ENCODE data around the gene SMURF2.

The SMURF2 gene

DNA sequence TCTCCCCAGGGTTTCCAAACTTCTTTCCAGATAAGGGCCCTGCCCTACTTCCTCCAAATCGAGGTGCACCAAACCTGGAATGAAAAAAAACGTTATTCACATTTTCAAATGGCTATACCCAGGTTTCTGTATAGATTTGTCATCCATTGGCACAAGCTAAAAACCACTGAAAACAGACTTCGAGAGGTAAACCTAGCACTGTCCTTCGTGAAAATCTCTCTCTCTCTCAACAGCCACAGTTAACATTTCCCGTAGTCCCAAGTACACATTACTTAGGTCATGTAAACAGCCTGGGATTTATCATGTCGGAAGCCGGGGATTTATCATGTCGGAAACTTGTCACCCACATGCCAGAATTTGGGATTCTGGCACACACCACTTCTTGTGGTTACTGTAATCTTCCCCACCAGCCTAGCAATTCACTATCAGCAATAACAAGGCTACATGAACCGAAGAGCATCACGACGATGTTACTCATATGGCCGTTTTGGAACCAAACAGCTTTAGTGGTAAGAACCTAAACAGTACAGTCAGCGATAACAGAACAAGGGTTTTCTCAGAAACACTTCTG, 157.3 kb downstream of the SMURF2 start:
- in situ Hi-C loops (cut with HindIII; ENCODE audit: low pct_ligation_motif_present, low sequenced_read_pairs), result no loop called here
- DNase-seq, result peak; percentile 43
- peaks cover 64% of the 10 kb centered on the region for H3K36me3 ChIP-seq (replicated peaks)
- no peaks in the 10 kb centered on the region for H3K27me3 ChIP-seq (replicated peaks)
- peak overlapping the region; percentile 100 for H3K27ac ChIP-seq
- no peak for TF ChIP-seq CTCF (IDR thresholded peaks at IDR 0.05; ENCODE audit: low read depth, low read length, missing control alignments)
- peak overlapping the region; percentile 97 for H3K4me3 ChIP-seq (ENCODE audit: low read depth, low read length)

GRCh38 chr17:64503821-64504768, 158.0 kb downstream of the SMURF2 start:
- in situ Hi-C loops (cut with HindIII; ENCODE audit: low pct_ligation_motif_present, low sequenced_read_pairs), result no loop called here
- H3K36me3 ChIP-seq (replicated peaks), result peaks cover 66% of the 10 kb centered on the region
- no peak for DNase-seq
- peak overlapping the region; percentile 97 for H3K4me3 ChIP-seq (ENCODE audit: low read depth, low read length)
- H3K27me3 ChIP-seq (replicated peaks), result no peaks in the 10 kb centered on the region
- H3K27ac ChIP-seq, result no peak overlapping the region
- TF ChIP-seq CTCF (IDR thresholded peaks at IDR 0.05; ENCODE audit: low read depth, low read length, missing control alignments), result no peak

DNA sequence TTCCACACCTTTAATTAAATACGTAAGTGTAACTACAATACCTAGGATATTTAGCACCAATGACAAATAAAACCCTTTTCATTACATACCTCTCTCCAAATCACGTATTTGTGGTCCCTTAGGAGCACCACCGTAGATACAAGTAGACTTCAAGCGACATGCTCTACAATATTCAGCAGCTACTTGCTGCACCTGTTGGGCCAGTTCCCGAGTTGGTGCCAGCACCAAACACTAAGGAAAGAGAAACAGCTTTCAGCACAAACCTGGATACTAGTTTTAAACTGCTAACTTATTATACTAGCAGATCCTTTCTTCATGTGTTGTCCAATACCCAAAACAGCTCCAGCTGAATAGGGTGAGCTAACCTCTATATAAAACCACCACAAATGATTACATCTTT, 158.8 kb downstream of the SMURF2 start:
- peak overlapping the region; percentile 13 for H3K4me3 ChIP-seq (ENCODE audit: low read depth, low read length)
- H3K36me3 ChIP-seq (replicated peaks), result peaks cover 71% of the 10 kb centered on the region
- no peak for DNase-seq
- no peaks in the 10 kb centered on the region for H3K27me3 ChIP-seq (replicated peaks)
- in situ Hi-C loops (cut with HindIII; ENCODE audit: low pct_ligation_motif_present, low sequenced_read_pairs), result no loop called here
- no peak overlapping the region for H3K27ac ChIP-seq
- no peak for TF ChIP-seq CTCF (IDR thresholded peaks at IDR 0.05; ENCODE audit: low read depth, low read length, missing control alignments)

GRCh38 chr17:64502809-64503208, 159.3 kb downstream of the SMURF2 start:
- Histone ChIP-seq H3K27me3 (replicated peaks) (no peaks in the 10 kb centered on the region), H3K27ac (peak overlapping the region; percentile 5), H3K4me3 (ENCODE audit: low read depth, low read length) (no peak overlapping the region), H3K36me3 (replicated peaks) (peaks cover 77% of the 10 kb centered on the region)
- in situ Hi-C loops (cut with HindIII; ENCODE audit: low pct_ligation_motif_present, low sequenced_read_pairs), result no loop called here
- no peak for TF ChIP-seq CTCF (IDR thresholded peaks at IDR 0.05; ENCODE audit: low read depth, low read length, missing control alignments)
- no peak for DNase-seq

DNA sequence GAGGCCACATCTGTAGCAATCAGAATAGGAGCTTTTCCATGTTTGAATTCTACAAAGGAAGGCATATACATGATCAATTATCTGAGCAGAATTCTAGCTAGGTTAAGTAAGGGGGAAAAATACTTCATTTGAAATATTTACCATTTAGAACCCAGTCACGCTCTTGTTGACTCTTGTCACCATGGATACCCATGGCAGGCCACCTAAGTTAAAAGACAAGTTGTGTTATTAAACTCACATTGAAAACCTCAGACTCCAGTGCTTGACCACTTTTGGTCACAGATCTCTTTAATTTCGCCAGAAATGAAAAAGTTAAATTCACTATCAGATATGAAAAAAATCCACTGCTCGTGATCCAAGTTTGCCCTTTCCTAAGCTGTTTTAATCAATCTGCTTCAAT, 160.1 kb downstream of the SMURF2 start:
- no peaks in the 10 kb centered on the region for H3K27me3 ChIP-seq (replicated peaks)
- peaks cover 78% of the 10 kb centered on the region for H3K36me3 ChIP-seq (replicated peaks)
- no peak for DNase-seq
- TF ChIP-seq CTCF (IDR thresholded peaks at IDR 0.05; ENCODE audit: low read depth, low read length, missing control alignments), result no peak
- in situ Hi-C loops (cut with HindIII; ENCODE audit: low pct_ligation_motif_present, low sequenced_read_pairs), result no loop called here
- peak overlapping the region; percentile 5 for H3K27ac ChIP-seq
- H3K4me3 ChIP-seq (ENCODE audit: low read depth, low read length), result no peak overlapping the region
